RWPE2 (cell line): Measurements from ENCODE around the gene CRYBG1.
A peak's percentile ranks its signal among the peaks of the same experiment; 100 is the strongest.

Experiments
- ATAC-seq: fragments of 200-7000 bp; cut with Tn5 transposase; 3 replicates; pipeline ENCODE4 v1.9.1; 2021; ENCODE audit warnings: low read depth
- DNase-seq: peaks from one replicate; pipeline ENCODE4 v3.0.0-alpha.2; 2020; ENCODE audit warnings: low spot score
- H3K27ac ChIP-seq: fragments of 450-650 bp; 2 replicates; pipeline ENCODE4 v1.5.1; 2017; ENCODE audit warnings: mild to moderate bottlenecking; ENCODE audit not compliant: poor library complexity, severe bottlenecking
- H3K27me3 ChIP-seq: fragments of 250-450 bp; sonication (Bioruptor Pico); 2 replicates; pipeline ENCODE4 v1.5.1; 2021; ENCODE audit warnings: mild to moderate bottlenecking, moderate library complexity; ENCODE audit not compliant: insufficient read depth, poor library complexity, severe bottlenecking
- H3K36me3 ChIP-seq: fragments of 250-450 bp; sonication (Bioruptor Pico); 2 replicates; pipeline ENCODE4 v1.5.1; 2020; ENCODE audit warnings: low read depth, mild to moderate bottlenecking, moderate library complexity
- H3K4me1 ChIP-seq: fragments of 250-450 bp; sonication (Bioruptor Pico); 2 replicates; pipeline ENCODE4 v1.5.1; 2021; ENCODE audit warnings: mild to moderate bottlenecking, moderate library complexity; ENCODE audit not compliant: insufficient read depth, poor library complexity, severe bottlenecking
- H3K4me3 ChIP-seq: fragments of 250-450 bp; sonication (Bioruptor Pico); 2 replicates; pipeline ENCODE4 v1.5.1; 2021; ENCODE audit warnings: mild to moderate bottlenecking, moderate library complexity; ENCODE audit not compliant: severe bottlenecking
- H3K9me3 ChIP-seq: fragments of 250-450 bp; sonication (Bioruptor Pico); 2 replicates; pipeline ENCODE4 v1.5.1; 2021; ENCODE audit warnings: mild to moderate bottlenecking, moderate library complexity; ENCODE audit not compliant: severe bottlenecking
- TF ChIP-seq, protein P1 (sequence below): fragments of 450-650 bp; IDR thresholded peaks from one replicate; pipeline ENCODE4 v1.5.1; 2017; ENCODE audit warnings: mild to moderate bottlenecking, moderate library complexity; ENCODE audit not compliant: poor library complexity, severe bottlenecking

CRYBG1 gene

DNA sequence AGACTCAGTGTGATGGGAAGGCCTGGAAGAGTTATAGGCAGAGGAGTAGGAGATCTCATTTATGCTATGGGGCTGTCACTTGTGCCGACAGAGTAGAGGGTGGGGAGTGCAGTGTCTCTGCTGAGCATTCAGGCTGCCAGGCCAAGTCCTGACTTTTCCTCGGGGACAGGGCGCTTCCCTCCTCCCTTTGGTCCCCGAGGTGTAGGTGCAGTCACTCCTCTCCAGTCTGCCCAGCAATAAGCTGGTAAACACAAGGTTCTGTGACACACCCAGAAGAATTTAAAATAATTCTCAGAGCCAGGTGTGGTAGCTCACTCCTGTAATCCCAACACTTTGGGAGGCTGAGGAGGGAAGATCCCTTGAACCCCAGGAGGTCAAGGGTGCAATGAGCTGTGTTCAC lies 109.4 kb downstream of the CRYBG1 start:
- TF ChIP-seq, protein P1, sequence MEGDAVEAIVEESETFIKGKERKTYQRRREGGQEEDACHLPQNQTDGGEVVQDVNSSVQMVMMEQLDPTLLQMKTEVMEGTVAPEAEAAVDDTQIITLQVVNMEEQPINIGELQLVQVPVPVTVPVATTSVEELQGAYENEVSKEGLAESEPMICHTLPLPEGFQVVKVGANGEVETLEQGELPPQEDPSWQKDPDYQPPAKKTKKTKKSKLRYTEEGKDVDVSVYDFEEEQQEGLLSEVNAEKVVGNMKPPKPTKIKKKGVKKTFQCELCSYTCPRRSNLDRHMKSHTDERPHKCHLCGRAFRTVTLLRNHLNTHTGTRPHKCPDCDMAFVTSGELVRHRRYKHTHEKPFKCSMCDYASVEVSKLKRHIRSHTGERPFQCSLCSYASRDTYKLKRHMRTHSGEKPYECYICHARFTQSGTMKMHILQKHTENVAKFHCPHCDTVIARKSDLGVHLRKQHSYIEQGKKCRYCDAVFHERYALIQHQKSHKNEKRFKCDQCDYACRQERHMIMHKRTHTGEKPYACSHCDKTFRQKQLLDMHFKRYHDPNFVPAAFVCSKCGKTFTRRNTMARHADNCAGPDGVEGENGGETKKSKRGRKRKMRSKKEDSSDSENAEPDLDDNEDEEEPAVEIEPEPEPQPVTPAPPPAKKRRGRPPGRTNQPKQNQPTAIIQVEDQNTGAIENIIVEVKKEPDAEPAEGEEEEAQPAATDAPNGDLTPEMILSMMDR, result no peak
- H3K27ac ChIP-seq, result no peak overlapping the region
- H3K4me1 ChIP-seq, result peaks cover 16% of the 10 kb centered on the region
- no peaks in the 10 kb centered on the region for H3K36me3 ChIP-seq
- DNase-seq, result no peak
- H3K27me3 ChIP-seq, result no peaks in the 10 kb centered on the region
- ATAC-seq, result no peak
- no peak overlapping the region for H3K4me3 ChIP-seq
- H3K9me3 ChIP-seq, result no peaks in the 10 kb centered on the region

DNA sequence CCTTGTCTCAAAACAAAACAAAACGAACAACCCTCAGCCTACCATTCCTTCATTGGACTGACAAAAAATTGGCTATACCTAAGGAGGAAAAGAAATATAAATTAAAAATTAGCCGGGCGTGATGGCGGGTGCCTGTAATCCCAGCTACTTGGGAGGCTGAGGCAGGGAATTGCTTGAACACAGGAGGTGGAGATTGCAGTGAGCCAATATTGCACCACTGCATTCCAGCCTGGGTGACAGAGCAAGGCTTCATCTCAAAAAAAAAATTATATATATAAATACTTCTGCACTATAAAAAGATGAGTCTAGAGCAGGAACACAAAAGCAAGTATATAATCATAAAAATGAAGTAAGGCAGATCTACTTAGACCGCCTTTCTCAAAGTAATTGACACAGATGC lies 109.8 kb downstream of the CRYBG1 start:
- H3K36me3 ChIP-seq, result no peaks in the 10 kb centered on the region
- no peak overlapping the region for H3K27ac ChIP-seq
- H3K27me3 ChIP-seq, result no peaks in the 10 kb centered on the region
- no peak overlapping the region for H3K4me3 ChIP-seq
- no peaks in the 10 kb centered on the region for H3K9me3 ChIP-seq
- ATAC-seq (0 out of 3 replicates have a peak, but pooled peaks have one; percentile 28), DNase-seq (no peak)
- TF ChIP-seq, protein P1, result no peak
- peaks cover 20% of the 10 kb centered on the region for H3K4me1 ChIP-seq

DNA sequence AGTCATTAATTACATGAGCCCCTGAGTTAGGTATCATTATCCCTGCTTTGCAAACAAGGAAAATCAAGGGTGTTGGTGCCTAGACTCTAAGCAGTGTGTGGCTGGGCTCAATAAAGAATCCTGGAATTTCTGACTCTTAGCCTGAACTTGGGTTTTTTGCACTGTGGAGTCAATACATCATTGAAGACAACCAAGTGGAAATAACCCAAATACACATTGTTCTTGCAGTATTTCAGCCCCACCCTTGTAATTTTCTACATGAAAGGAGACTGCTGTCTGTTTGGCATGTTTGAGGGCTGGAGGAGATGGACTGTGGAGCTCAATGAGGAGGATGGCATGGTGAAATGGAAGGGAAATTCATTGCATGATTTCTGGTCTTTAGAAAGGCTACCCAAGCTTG lies 110.3 kb downstream of the CRYBG1 start:
- DNase-seq, result no peak
- no peak for ATAC-seq
- Histone ChIP-seq H3K9me3 (no peaks in the 10 kb centered on the region), H3K27ac (no peak overlapping the region), H3K27me3 (no peaks in the 10 kb centered on the region), H3K4me1 (peaks cover 25% of the 10 kb centered on the region), H3K4me3 (no peak overlapping the region), H3K36me3 (no peaks in the 10 kb centered on the region)
- TF ChIP-seq, protein P1, result no peak

DNA sequence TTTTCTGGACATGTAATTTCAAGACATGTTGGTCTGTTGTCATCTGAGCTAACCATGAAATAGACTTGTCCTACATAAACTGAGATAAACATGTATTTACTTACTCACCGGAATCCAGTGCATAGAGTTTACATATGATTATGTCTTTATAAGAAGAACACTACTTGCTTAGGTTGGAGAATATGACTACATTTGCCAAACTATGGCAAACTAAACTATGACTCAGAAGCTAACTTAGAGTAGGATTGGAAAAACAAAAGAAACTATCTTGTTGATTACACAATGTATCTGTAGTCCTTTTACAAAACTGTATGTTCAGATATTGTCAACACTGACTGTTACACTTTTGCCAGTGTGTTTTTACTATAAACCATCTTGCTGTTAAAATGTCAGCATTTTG lies 113.3 kb downstream of the CRYBG1 start:
- H3K36me3 ChIP-seq, result no peaks in the 10 kb centered on the region
- H3K27me3 ChIP-seq, result no peaks in the 10 kb centered on the region
- H3K9me3 ChIP-seq, result no peaks in the 10 kb centered on the region
- TF ChIP-seq, protein P1, result no peak
- H3K27ac ChIP-seq, result no peak overlapping the region
- ATAC-seq, result peak; percentile 66
- no peak for DNase-seq
- H3K4me3 ChIP-seq, result no peak overlapping the region
- peaks cover 45% of the 10 kb centered on the region for H3K4me1 ChIP-seq

DNA sequence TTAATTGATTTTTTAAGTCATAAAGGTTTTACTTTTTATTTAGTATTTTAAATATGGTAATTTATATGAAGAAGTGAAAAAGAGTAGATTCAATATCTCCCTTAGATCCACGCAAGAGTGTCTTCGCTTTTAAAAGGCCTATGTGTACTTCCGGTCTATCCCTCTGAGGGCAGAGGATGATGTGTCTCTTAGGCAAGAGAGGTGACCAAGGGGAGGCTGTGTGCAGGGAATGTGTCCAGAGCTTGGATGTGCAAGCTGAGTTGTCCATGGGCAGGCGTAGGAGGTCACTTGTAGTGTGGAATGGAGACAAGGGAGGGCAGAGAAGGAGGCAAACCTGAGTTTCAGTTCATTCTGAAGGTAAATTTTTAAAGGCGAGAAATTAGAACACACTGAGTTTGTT lies 113.9 kb downstream of the CRYBG1 start:
- Histone ChIP-seq H3K4me3 (no peak overlapping the region), H3K36me3 (no peaks in the 10 kb centered on the region), H3K27me3 (no peaks in the 10 kb centered on the region), H3K4me1 (peaks cover 45% of the 10 kb centered on the region), H3K9me3 (no peaks in the 10 kb centered on the region), H3K27ac (no peak overlapping the region)
- ATAC-seq (no peak), DNase-seq (no peak)
- TF ChIP-seq, protein P1, result no peak
